ENCODE data around the gene S1PR4.
"Not testable (repeated sequence)": the region's sequence is repeated elsewhere in the genome, so short reads cannot be mapped to it uniquely, and the experiment has no call there.

Gene S1PR4

GRCh38 chr19:3179739-3180293 is 1.2 kb downstream of the S1PR4 start:
- no peak for DNase-seq (ENCODE audit: low spot score)

GRCh38 chr19:3183721-3184641 is 5.4 kb downstream of the S1PR4 start:
- no peak for DNase-seq (ENCODE audit: low spot score)

DNA sequence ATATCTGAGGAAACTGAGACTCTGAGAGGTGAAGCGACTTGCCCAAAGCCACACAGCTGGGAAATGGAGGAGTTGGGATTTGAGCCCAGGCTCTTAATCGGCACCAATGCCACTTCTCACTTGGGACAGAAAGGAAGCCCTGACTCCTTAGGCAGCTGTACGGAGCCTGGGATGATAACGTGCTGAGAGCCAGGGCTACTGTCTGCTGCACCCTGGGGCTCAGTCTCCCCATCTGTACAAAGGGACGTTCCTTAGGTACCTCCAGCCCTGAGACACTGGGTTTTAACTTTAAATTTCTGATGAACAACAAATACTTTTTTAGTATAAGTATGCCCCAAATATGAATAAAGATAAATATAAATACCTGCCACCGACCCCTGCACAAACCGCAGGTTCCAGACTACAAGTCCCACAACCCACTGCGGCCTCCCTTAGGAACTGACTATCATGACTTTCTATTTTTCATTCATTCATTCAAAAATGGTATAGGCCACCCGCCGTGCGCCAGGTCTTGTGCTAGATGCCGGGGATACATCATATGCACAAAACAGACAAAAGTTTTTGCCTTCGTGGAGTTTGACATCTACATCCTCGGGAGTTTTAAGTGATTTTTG is 6.4 kb downstream of the S1PR4 start:
- DNase-seq (ENCODE audit: low spot score), result no peak

DNA sequence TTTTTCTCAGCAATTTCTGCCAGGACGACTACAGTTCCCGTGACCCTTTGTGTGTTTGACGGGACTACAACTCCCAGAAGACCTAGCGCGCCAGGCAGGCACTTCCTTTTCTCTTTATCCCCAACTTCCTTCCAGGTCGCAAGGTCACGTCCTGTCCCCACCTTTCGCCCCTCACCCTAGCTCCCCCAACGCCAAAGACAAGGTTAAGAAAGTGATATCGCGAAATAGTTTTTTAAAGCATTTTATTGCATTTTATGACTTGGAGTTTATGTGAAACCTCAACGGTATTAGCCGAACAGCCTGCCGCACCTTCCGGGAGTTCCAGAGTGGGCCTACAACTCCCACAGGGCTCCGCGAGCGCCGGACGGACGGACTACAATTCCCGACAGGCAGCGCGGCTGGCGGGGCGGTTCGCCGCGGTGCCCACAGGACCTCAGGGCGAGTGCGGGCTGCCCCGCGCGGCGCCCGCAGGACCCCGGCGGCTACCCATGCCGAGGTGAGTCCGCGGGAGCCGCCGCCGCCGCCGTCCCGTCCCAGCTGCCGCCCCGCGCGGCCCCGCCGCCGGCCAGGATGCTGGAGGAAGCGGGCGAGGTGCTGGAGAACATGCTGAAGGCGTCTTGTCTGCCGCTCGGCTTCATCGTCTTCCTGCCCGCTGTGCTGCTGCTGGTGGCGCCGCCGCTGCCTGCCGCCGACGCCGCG is 7.0 kb downstream of the S1PR4 start, which contains the start of gene NCLN:
Gene NCLN (plus strand): TSS at position 470 of the 699 bp plus-strand sequence. CDS start 101 bp downstream, at position 571.
- peak; percentile 95 for DNase-seq (ENCODE audit: low spot score)

DNA sequence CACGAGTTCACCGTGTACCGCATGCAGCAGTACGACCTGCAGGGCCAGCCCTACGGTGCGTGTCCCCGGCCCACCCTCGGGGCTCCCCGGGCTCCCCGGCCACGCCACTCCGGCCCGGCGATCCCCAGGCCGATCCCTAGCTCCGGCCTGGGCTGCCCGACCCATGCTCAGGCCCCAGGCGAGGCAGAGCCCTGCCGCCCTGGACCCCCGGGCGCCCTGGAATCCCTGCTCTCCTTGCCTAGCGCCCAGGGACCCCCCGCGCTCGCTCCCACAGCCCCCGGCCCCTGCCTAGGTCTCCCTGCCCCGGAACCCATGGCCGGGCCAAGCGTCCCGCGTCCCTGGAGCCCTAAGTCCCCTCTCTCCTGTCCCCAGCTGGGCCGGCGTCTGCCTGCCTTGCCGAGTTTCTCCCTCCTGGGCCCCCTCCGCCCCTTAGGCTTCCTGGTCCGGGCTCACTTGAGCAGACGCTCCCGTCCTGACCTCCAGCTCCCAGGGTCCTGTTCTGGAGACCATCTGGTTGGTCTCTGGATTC is 7.7 kb downstream of the S1PR4 start:
- no peak for DNase-seq (ENCODE audit: low spot score)

GRCh38 chr19:3186891-3187661 is 8.5 kb downstream of the S1PR4 start:
- no peak for DNase-seq (ENCODE audit: low spot score)

GRCh38 chr19:3187662-3188511 is 9.3 kb downstream of the S1PR4 start:
- no peak for DNase-seq (ENCODE audit: low spot score)

- DNase-seq (ENCODE audit: low spot score), result no peak
Observed at GRCh38 chr19:3188627-3189596, 10.3 kb downstream of the S1PR4 start.

DNA sequence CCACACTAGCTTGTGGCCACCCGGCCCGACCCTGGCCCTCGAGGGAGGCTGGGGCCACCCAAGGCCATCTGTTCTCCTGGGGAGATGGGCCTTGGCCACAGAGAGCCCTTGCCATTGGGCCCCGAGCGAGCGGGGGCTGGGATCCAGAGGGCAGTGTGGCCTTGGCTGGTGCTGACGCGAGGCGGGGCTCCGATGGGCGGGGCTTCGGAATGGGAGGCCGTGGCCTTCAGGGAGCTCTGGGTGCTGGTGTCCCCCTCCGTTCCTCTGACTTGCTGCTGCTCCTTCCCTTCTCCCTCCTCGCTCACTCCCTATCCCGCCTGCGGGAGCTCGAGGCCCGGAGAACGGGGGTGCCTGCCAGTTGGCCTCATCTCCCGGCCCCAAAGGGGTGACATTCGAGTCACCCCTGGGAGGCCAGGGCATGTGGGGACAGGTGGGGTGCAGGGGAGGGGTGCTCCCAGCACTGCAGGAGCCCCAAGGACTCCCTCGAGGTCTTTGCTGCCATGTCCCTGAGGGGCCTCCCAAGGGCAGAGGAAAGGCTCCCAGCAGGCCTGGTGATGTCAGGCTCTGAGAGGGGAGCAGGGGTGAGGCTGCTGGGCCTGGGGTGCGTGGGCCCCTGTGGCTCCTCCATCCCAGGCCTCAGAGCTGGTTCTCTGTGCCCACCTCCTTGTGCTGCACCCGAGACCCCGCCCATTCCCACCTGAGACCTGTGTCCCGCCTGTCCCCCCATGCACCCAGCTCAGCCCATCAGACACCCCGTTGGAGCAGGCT is 11.3 kb downstream of the S1PR4 start:
- DNase-seq (ENCODE audit: low spot score), result no peak

- no peak for DNase-seq (ENCODE audit: low spot score)
Observed at GRCh38 chr19:3190470-3190770, 11.9 kb downstream of the S1PR4 start.

DNA sequence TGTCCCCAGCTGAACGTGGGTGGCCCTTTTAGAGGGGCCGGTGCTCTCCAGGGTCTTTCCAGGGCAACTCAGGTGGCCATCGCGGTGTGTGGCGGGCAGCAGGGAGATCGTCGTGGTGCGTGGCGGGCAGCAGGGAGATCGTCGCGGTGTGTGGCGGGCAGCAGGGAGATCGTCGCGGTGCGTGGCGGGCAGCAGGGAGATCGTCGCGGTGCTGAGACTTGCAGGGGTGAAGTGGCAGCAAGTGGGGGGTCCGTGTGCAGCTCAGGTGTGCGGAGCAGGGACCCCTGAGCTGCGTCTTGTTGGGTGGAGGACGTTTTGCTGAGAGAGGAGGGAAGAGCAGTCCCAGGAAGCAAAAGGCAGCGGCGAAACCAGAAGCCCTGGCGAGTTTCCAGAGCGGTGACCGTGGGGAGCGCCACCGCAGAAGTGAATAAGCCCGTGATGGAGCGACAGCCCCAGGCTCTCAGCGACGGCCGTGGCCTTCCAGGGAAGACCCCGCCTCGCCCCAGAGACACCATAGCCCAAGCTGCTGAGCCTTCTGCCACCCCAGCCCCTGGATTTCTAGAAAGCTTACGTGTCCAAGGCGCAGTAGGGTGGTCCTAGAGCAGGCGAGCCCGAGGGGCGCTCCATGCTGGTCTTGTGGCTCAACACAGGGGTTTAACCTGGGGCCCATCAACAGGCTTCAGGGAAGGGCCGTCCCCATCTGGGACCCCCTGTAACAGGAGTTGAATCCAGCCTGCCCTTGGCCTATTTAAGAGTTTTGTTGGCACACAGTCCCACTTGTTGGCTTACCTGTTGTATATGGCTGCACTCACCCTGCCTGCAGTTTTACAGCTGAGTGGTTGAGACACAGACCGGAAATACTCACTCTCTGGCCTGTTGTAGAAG is 12.6 kb downstream of the S1PR4 start:
- DNase-seq (ENCODE audit: low spot score), result no peak

- not testable (repeated sequence) for DNase-seq (ENCODE audit: low spot score)
Observed at GRCh38 chr19:3191806-3192104, 13.2 kb downstream of the S1PR4 start.

DNA sequence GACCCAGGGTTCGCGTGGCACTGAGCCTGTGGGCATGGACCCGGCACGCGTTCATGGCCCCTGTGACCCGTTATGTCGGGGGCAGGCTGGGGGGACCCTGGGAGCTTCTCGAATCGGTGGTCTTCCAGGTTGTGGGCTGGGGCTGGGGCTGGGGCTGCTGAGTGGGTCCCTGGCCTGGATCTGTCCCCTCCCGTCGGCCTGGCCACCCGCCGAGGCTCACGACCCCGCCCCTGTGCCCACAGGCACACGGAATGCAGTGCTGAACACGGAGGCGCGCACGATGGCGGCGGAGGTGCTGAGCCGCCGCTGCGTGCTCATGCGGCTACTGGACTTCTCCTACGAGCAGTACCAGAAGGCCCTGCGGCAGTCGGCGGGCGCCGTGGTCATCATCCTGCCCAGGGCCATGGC is 13.7 kb downstream of the S1PR4 start:
- DNase-seq (ENCODE audit: low spot score), result no peak

- DNase-seq (ENCODE audit: low spot score), result no peak
Observed at GRCh38 chr19:3192684-3193083, 14.1 kb downstream of the S1PR4 start.

DNA sequence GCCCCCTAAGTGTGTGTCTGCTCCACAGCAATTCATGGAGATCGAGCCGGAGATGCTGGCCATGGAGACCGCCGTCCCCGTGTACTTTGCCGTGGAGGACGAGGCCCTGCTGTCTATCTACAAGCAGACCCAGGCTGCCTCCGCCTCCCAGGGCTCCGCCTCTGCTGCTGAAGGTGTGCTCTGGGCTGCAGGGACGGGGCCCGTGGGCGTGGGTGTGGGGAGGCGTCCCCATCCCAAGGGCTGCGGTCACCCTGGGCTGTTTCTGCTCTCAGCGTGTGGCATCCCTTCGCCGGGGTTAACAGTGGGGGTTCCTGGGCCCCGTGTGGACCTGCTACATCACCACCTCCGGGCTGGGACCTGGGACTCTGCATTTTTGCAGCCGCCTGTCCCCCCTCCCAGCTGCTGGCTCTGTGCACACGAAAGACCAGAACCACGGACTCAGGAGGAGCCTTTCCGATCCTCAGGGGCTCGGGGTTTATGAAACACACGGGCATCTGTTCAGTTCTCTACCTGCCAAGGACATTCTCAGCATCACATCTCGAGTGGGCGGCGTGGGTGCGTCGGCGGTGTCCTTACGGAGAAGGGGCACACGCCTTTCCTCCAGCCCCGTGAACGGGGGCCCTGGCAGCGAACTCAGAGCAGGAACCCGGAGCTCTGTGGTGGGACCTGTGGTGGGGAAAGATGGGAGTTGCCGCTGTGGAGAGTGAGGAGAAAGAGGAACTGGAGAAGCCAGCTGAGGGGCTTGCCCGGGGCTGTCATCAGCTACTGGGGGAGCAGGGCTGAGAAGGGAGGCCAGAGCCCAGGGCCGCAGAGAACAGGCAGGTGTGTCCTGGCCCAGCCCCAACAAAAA is 14.9 kb downstream of the S1PR4 start:
- no peak for DNase-seq (ENCODE audit: low spot score)

- DNase-seq (ENCODE audit: low spot score), result no peak
Observed at GRCh38 chr19:3194106-3195087, 15.8 kb downstream of the S1PR4 start.
